ENCODE data around the gene NEUROD4.
"Not testable (repeated sequence)": the region's sequence is repeated elsewhere in the genome, so short reads cannot be mapped to it uniquely, and the experiment has no call there.

NEUROD4 gene

GRCh38 chr12:54983536-54984101, 36.2 kb upstream of the NEUROD4 start:
- H2AFZ ChIP-seq = no peak overlapping the region
- H3K9ac ChIP-seq = no peak overlapping the region
- H3K4me2 ChIP-seq (ENCODE audit: low read length) = no peak overlapping the region
- H3K4me1 ChIP-seq = no peaks in the 10 kb centered on the region
- H3K36me3 ChIP-seq (ENCODE audit: control insufficient read depth, insufficient read depth, low read length) = no peaks in the 10 kb centered on the region
- TF ChIP-seq, protein P1, sequence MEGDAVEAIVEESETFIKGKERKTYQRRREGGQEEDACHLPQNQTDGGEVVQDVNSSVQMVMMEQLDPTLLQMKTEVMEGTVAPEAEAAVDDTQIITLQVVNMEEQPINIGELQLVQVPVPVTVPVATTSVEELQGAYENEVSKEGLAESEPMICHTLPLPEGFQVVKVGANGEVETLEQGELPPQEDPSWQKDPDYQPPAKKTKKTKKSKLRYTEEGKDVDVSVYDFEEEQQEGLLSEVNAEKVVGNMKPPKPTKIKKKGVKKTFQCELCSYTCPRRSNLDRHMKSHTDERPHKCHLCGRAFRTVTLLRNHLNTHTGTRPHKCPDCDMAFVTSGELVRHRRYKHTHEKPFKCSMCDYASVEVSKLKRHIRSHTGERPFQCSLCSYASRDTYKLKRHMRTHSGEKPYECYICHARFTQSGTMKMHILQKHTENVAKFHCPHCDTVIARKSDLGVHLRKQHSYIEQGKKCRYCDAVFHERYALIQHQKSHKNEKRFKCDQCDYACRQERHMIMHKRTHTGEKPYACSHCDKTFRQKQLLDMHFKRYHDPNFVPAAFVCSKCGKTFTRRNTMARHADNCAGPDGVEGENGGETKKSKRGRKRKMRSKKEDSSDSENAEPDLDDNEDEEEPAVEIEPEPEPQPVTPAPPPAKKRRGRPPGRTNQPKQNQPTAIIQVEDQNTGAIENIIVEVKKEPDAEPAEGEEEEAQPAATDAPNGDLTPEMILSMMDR (IDR thresholded peaks at IDR 0.05) = no peak
- H3K9me3 ChIP-seq (ENCODE audit: control insufficient read depth, low read length) = no peaks in the 10 kb centered on the region
- no peak overlapping the region for H3K27ac ChIP-seq
- H3K27me3 ChIP-seq (ENCODE audit: control insufficient read depth, insufficient read depth, low read length) = no peaks in the 10 kb centered on the region
- no peaks in the 10 kb centered on the region for H3K79me2 ChIP-seq
- no peak overlapping the region for H3K4me3 ChIP-seq (ENCODE audit: low read depth, low read length)

DNA sequence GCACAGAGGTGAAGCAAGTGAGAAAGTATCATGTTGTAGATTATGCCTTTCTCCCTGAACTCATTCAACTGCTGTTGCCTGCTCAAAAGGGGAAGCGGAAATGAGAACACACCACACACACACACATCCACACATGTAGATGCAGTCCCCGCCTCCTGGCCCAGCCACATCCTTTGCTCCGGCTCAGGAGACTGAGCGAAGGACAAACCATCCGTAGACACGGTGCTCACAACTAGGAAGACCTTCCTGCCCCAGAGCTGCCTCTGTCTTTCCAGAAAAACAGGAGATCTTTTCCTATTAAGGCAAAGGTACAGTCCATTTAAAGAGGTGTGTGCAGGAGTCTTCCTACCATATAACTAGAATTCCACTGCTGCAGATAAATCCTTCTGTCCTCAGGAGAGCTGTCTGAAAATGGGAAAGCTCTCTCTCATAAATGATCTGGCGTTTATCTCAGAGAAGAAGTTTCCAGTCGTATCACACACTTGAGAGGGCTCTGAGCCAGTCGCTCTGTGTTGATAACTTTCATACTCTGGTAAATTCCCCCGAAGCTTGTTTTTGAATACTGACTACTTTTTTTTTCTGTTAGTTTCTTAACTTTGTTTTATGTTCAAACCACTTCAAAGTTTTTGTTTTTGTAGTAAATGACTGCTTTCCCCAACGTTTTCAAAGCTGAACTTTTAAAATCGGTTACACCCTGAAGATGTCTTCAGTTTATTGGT, 35.0 kb upstream of the NEUROD4 start, which contains the start of gene TESPA1:
Gene TESPA1, minus strand, starts transcription at position 105 of the 719 bp plus-strand sequence. CDS start 10,200 bp downstream, outside the sequence.
- Histone ChIP-seq H3K4me1 (no peaks in the 10 kb centered on the region), H2AFZ (no peak within 1 kb of the TSS), H3K4me3 (ENCODE audit: low read depth, low read length) (no peak within 1 kb of the TSS), H3K79me2 (no peaks in the 10 kb centered on the region), H3K27me3 (ENCODE audit: control insufficient read depth, insufficient read depth, low read length) (no peaks in the 10 kb centered on the region), H3K36me3 (ENCODE audit: control insufficient read depth, insufficient read depth, low read length) (no peaks in the 10 kb centered on the region), H3K9ac (no peak within 1 kb of the TSS), H3K9me3 (ENCODE audit: control insufficient read depth, low read length) (no peaks in the 10 kb centered on the region), H3K27ac (no peak within 1 kb of the TSS), H3K4me2 (ENCODE audit: low read length) (no peak within 1 kb of the TSS)
- TF ChIP-seq, protein P1 (IDR thresholded peaks at IDR 0.05) = no peak

- H3K4me2 ChIP-seq (ENCODE audit: low read length); H3K4me3 ChIP-seq (ENCODE audit: low read depth, low read length); H3K4me1 ChIP-seq; H3K36me3 ChIP-seq (ENCODE audit: control insufficient read depth, insufficient read depth, low read length); H2AFZ ChIP-seq; H3K9ac ChIP-seq; H3K9me3 ChIP-seq (ENCODE audit: control insufficient read depth, low read length); H3K79me2 ChIP-seq; H3K27ac ChIP-seq; H3K27me3 ChIP-seq (ENCODE audit: control insufficient read depth, insufficient read depth, low read length): not testable (repeated sequence)
These were observed 33.0 kb upstream of the NEUROD4 start for GRCh38 chr12:54986773-54987172.

- H3K27ac ChIP-seq = no peak overlapping the region
- H3K4me1 ChIP-seq = no peaks in the 10 kb centered on the region
- H3K9me3 ChIP-seq (ENCODE audit: control insufficient read depth, low read length) = no peaks in the 10 kb centered on the region
These were observed 32.1 kb upstream of the NEUROD4 start for GRCh38 chr12:54987611-54988231.

More at GRCh38 chr12:54987611-54988231, 32.1 kb upstream of the NEUROD4 start:
- H3K79me2 ChIP-seq = no peaks in the 10 kb centered on the region
- H2AFZ ChIP-seq = no peak overlapping the region
- no peaks in the 10 kb centered on the region for H3K36me3 ChIP-seq (ENCODE audit: control insufficient read depth, insufficient read depth, low read length)
- H3K4me2 ChIP-seq (ENCODE audit: low read length) = no peak overlapping the region
- no peaks in the 10 kb centered on the region for H3K27me3 ChIP-seq (ENCODE audit: control insufficient read depth, insufficient read depth, low read length)
- H3K4me3 ChIP-seq (ENCODE audit: low read depth, low read length) = no peak overlapping the region
- no peak overlapping the region for H3K9ac ChIP-seq
- TF ChIP-seq, protein P1 (IDR thresholded peaks at IDR 0.05) = no peak
